ENCODE data around the gene TENM4.

TENM4 gene

GRCh38 chr11:78838417-78838816 lies 602.4 kb downstream of the TENM4 start:
- no peak overlapping the region for H3K4me3 ChIP-seq (ENCODE audit: low read length)
- no peak for DNase-seq (ENCODE audit: low read depth)
- TF ChIP-seq, protein P1, sequence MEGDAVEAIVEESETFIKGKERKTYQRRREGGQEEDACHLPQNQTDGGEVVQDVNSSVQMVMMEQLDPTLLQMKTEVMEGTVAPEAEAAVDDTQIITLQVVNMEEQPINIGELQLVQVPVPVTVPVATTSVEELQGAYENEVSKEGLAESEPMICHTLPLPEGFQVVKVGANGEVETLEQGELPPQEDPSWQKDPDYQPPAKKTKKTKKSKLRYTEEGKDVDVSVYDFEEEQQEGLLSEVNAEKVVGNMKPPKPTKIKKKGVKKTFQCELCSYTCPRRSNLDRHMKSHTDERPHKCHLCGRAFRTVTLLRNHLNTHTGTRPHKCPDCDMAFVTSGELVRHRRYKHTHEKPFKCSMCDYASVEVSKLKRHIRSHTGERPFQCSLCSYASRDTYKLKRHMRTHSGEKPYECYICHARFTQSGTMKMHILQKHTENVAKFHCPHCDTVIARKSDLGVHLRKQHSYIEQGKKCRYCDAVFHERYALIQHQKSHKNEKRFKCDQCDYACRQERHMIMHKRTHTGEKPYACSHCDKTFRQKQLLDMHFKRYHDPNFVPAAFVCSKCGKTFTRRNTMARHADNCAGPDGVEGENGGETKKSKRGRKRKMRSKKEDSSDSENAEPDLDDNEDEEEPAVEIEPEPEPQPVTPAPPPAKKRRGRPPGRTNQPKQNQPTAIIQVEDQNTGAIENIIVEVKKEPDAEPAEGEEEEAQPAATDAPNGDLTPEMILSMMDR (conservative IDR thresholded peaks at IDR 0.05; ENCODE audit: low read length): no peak

- no peak for DNase-seq (ENCODE audit: low read depth)
- H3K4me3 ChIP-seq (ENCODE audit: low read length): no peak overlapping the region
- TF ChIP-seq, protein P1 (conservative IDR thresholded peaks at IDR 0.05; ENCODE audit: low read length): no peak
Measured at GRCh38 chr11:78835646-78836045, 605.2 kb downstream of the TENM4 start.

DNA sequence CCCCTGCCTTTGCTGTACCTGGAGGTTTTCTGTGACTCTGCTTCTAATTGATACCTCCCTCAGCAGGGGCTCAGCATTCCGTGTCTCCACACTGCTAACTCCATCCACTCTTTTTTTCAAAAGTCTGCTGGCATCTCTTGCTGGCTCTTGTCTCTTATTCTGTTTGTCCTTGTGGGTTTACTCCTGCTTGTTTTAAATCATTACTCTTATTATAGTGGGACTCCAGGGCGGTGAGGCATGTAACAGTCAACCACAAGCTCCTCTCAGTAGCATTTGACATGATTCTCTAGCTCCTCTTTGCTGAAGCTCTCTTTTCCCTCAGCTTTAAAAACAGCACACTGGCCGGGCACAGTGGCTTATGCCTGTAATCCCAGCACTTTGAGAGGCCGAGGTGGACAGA lies 605.9 kb downstream of the TENM4 start:
- no peak for DNase-seq (ENCODE audit: low read depth)
- H3K4me3 ChIP-seq (ENCODE audit: low read length): no peak overlapping the region
- TF ChIP-seq, protein P1 (conservative IDR thresholded peaks at IDR 0.05; ENCODE audit: low read length): no peak

- no peak overlapping the region for H3K4me3 ChIP-seq (ENCODE audit: low read length)
- no peak for DNase-seq (ENCODE audit: low read depth)
- TF ChIP-seq, protein P1 (conservative IDR thresholded peaks at IDR 0.05; ENCODE audit: low read length): no peak
Measured at GRCh38 chr11:78833237-78833636, 607.6 kb downstream of the TENM4 start.

DNA sequence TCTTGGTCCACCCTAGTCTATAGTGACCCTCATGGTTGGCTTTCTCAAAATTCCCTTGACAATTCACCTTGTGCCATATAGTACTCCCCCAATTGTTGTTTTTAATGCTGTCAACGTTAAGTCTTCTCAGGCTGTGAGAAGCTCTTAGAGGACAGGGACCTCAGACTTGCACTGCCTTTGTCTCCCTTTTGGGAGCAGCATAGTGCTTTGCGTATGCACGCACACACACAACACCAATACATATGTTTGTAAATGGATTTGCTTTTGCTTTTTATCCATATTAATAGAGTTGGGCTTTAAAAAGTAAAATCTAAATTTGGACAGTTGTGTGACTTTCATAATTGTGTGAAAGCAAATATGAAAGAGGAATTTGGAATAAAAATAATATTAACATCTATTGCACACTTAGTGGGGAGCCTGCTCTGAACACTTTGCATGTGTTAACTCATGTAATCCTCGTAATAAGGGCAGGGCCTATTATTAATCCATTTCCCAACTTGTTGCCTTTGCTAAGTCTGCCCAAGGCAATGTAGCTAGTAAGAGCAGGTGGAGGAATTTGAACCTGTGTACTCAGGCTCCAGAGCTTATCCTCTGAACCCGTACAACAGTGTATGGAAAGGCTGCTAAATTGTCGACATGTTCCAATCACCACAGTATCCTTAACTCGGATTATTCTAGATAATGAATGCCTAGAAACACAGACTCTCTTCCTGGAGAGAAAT lies 608.4 kb downstream of the TENM4 start:
- TF ChIP-seq, protein P1 (conservative IDR thresholded peaks at IDR 0.05; ENCODE audit: low read length): peak; percentile 22; the same call in 1 of the 2 replicates
- H3K4me3 ChIP-seq (ENCODE audit: low read length): no peak overlapping the region
- no peak for DNase-seq (ENCODE audit: low read depth)

DNA sequence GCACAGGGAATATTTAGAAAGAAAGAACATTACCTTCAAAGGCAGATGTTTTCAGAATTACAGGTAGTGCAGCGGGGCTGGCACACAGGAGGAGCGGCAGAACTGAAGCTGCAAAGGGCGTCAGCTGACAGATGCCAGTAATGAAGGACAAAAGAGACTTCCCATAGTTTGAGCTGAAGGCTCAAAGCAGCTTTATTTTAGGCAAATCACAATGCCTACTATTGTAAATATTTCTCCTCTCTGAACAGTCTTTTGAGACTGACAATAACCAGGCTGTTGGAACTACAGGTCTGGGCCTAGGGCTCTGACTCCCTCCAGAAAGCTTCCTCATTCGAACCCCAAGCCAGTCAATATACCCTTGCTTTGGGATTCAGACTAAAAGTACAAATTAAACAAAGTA lies 609.3 kb downstream of the TENM4 start:
- TF ChIP-seq, protein P1 (conservative IDR thresholded peaks at IDR 0.05; ENCODE audit: low read length): no peak
- no peak for DNase-seq (ENCODE audit: low read depth)
- H3K4me3 ChIP-seq (ENCODE audit: low read length): no peak overlapping the region

GRCh38 chr11:78830277-78830819 lies 610.5 kb downstream of the TENM4 start:
- DNase-seq (ENCODE audit: low read depth): no peak
- no peak overlapping the region for H3K4me3 ChIP-seq (ENCODE audit: low read length)
- TF ChIP-seq, protein P1 (conservative IDR thresholded peaks at IDR 0.05; ENCODE audit: low read length): no peak

All from AG10803 (cell line).